Neural cell (in vitro differentiated cells): Measurements from ENCODE around the gene ROR2.

Source experiments
- CTCF ChIP-seq: fragments of 450-650 bp; IDR thresholded peaks from 2 replicates; pipeline ENCODE4 v1.5.1; 2014; ENCODE audit warnings: antibody characterized with exemption, mild to moderate bottlenecking, moderate library complexity; ENCODE audit not compliant: poor library complexity, severe bottlenecking
- EP300 ChIP-seq: fragments of 450-650 bp; conservative IDR thresholded peaks from 2 replicates; pipeline ENCODE4 v1.6.1; 2014; ENCODE audit warnings: antibody characterized with exemption, mild to moderate bottlenecking, moderate library complexity; ENCODE audit not compliant: poor library complexity, severe bottlenecking
- EZH2 ChIP-seq: fragments of 200-600, 300-800 bp; shearing (Covaris generic), sonication (generic); IDR thresholded peaks from 2 replicates; pipeline ENCODE4 v1.6.1; 2014; ENCODE audit warnings: antibody characterized with exemption, low read length, borderline replicate concordance, mild to moderate bottlenecking; ENCODE audit not compliant: insufficient read depth, poor library complexity, severe bottlenecking
- MXI1 ChIP-seq: fragments of 450-650 bp; conservative IDR thresholded peaks from 2 replicates; pipeline ENCODE4 v1.6.1; 2014; ENCODE audit warnings: antibody characterized with exemption, mild to moderate bottlenecking; ENCODE audit not compliant: poor library complexity, severe bottlenecking
- POLR2AphosphoS5 ChIP-seq: IDR thresholded peaks from 2 replicates; pipeline ENCODE4 v1.6.1; 2012
- RAD21 ChIP-seq: fragments of 450-650 bp; conservative IDR thresholded peaks from 2 replicates; pipeline ENCODE4 v1.6.1; 2014; ENCODE audit warnings: antibody characterized with exemption, mild to moderate bottlenecking, moderate library complexity
- REST ChIP-seq: IDR thresholded peaks from 2 replicates; pipeline ENCODE4 v1.6.1; 2012; ENCODE audit warnings: borderline replicate concordance
- SMC3 ChIP-seq: fragments of 450-650 bp; conservative IDR thresholded peaks from 2 replicates; pipeline ENCODE4 v1.6.1; 2014; ENCODE audit warnings: antibody characterized with exemption, mild to moderate bottlenecking, moderate library complexity; ENCODE audit not compliant: poor library complexity
- TAF1 ChIP-seq: IDR thresholded peaks from 2 replicates; pipeline ENCODE4 v1.6.1; 2012; ENCODE audit warnings: low read depth

- TF ChIP-seq CTCF (no peak), POLR2AphosphoS5 (no peak), MXI1 (no peak), EP300 (no peak), EZH2 (no peak), REST (no peak), TAF1 (no peak), RAD21 (no peak), SMC3 (no peak)
Measured at GRCh38 chr9:91628892-91629291, 321.1 kb downstream of the ROR2 start.
